Measurements from ENCODE around the gene LSM8.
"Not testable (repeated sequence)": the region's sequence is repeated elsewhere in the genome, so short reads cannot be mapped to it uniquely, and the experiment has no call there.

LSM8 gene

GRCh38 chr7:118183786-118184564, at the start of gene LSM8:
Gene LSM8, plus strand, starts transcription at chr7:118184164. Its CDS starts 60 bp downstream, at chr7:118184224.
- DNase-seq = peak; percentile 94

GRCh38 chr7:118134420-118134819, 49.5 kb upstream of the LSM8 start:
- not testable (repeated sequence) for DNase-seq

GRCh38 chr7:118140468-118140867, 43.5 kb upstream of the LSM8 start:
- no peak for DNase-seq

- DNase-seq = no peak
Measured at GRCh38 chr7:118142012-118142411, 42.0 kb upstream of the LSM8 start.

GRCh38 chr7:118148930-118149329, 35.0 kb upstream of the LSM8 start:
- DNase-seq = no peak

- no peak for DNase-seq
Measured at GRCh38 chr7:118149394-118149793, 34.6 kb upstream of the LSM8 start.

GRCh38 chr7:118151671-118152070, 32.3 kb upstream of the LSM8 start:
- DNase-seq = no peak

- DNase-seq = no peak
Measured at GRCh38 chr7:118152149-118152548, 31.8 kb upstream of the LSM8 start.

GRCh38 chr7:118152654-118153053, 31.3 kb upstream of the LSM8 start:
- DNase-seq = no peak

- DNase-seq = peak; percentile 3
Measured at GRCh38 chr7:118153551-118154177, 30.3 kb upstream of the LSM8 start.

- DNase-seq = no peak
Measured at GRCh38 chr7:118158766-118159165, 25.2 kb upstream of the LSM8 start.

- DNase-seq = no peak
Measured at GRCh38 chr7:118169146-118169545, 14.8 kb upstream of the LSM8 start.

GRCh38 chr7:118175740-118176139, 8.2 kb upstream of the LSM8 start:
- no peak for DNase-seq

GRCh38 chr7:118179191-118179590, 4.8 kb upstream of the LSM8 start:
- no peak for DNase-seq

GRCh38 chr7:118182593-118183427, 1.2 kb upstream of the LSM8 start:
- DNase-seq = no peak

GRCh38 chr7:118183428-118183785, 557 bp upstream of the LSM8 start:
- DNase-seq = no peak

- no peak for DNase-seq
Measured at GRCh38 chr7:118184565-118184940, 589 bp downstream of the LSM8 start.

- DNase-seq = no peak
Measured at GRCh38 chr7:118185163-118185860, 1.3 kb downstream of the LSM8 start.

- DNase-seq = no peak
Measured at GRCh38 chr7:118186501-118186900, 2.5 kb downstream of the LSM8 start.

- DNase-seq = no peak
Measured at GRCh38 chr7:118194571-118194970, 10.6 kb downstream of the LSM8 start.

- DNase-seq = peak; percentile 33
Measured at GRCh38 chr7:118195837-118196474, 12.0 kb downstream of the LSM8 start.

- DNase-seq = no peak
Measured at GRCh38 chr7:118202061-118202460, 18.1 kb downstream of the LSM8 start.

Data from NCI-H1417 treated with DMSO at 0.1 percent for 48 hours (cell line).